Epithelial cell of esophagus (primary cell): ENCODE measurements around the gene IPO4.

Experiments
- DNase-seq: peaks from one replicate; pipeline ENCODE4 v3.0.0; 2010; ENCODE audit warnings: low read depth
- H3K4me3 ChIP-seq: 2 replicates; pipeline ENCODE4 v1.5.1; 2011; ENCODE audit warnings: mild to moderate bottlenecking, low read length, control low read depth
- TF ChIP-seq, protein P1 (sequence below): IDR thresholded peaks from 2 replicates; pipeline ENCODE4 v1.5.1; 2011; ENCODE audit warnings: low read depth, mild to moderate bottlenecking, low read length, control low read depth, inconsistent platforms; ENCODE audit not compliant: insufficient read depth; ENCODE audit errors: missing control alignments

Gene IPO4

DNA sequence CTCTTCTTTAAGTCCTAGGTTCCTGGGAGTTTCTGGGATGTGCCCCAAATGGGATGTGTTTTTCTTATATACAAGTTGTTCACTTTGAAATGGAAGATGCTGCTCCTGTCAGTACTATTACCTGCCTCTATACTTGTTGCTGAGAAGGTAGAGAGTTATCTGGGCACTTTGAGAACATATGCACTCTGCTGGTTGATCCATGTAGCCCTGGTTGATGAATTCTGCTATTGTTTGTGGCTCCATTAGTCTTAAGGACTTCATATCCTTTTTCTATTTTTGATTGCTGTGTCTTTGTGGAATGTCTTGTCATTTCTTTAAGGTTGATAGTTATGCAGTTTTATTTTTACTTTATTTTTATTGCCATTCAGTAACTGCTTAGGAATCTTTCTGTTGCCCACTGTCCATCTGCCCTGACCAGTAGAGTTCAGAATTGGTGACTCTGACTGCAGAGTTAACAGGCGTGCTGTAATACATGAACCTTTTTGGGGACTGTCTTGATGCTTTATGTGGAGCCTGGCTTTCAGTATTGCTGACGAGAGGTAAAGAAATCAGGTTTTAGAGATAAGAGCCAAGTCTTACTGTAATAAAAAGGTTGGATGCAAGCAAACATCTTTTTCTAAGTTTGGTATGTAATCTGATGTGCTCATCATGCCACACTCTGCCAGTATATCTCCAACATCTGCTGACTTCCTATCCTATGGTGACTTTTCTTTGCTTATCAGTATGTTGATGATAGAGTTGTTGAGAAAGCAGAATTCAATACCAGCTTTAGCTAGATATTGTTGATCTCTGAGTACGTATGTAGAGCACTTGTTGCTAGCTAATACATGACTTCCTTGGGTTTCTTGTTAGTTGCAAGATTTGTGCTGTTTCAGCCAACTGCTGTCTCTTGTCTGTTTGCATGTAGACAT lies 45.7 kb upstream of the IPO4 start:
- TF ChIP-seq, protein P1, sequence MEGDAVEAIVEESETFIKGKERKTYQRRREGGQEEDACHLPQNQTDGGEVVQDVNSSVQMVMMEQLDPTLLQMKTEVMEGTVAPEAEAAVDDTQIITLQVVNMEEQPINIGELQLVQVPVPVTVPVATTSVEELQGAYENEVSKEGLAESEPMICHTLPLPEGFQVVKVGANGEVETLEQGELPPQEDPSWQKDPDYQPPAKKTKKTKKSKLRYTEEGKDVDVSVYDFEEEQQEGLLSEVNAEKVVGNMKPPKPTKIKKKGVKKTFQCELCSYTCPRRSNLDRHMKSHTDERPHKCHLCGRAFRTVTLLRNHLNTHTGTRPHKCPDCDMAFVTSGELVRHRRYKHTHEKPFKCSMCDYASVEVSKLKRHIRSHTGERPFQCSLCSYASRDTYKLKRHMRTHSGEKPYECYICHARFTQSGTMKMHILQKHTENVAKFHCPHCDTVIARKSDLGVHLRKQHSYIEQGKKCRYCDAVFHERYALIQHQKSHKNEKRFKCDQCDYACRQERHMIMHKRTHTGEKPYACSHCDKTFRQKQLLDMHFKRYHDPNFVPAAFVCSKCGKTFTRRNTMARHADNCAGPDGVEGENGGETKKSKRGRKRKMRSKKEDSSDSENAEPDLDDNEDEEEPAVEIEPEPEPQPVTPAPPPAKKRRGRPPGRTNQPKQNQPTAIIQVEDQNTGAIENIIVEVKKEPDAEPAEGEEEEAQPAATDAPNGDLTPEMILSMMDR = no peak
- H3K4me3 ChIP-seq = no peak overlapping the region
- no peak for DNase-seq

DNA sequence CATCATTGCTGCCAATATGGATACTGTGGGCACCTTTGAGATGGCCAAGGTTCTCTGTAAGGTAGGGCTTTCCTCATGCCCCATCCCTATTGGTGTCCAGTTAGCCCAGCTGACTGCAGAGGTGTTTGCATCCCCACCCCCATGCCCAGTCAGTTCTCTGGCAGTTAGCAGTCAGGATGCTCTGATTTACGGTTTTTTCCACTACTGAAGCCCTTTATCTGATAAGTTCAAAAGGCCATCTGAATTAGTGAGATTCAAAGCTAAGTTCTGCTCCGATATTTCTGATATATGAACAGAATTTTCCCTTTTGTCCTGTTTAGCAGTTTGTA lies 44.9 kb upstream of the IPO4 start:
- TF ChIP-seq, protein P1 = no peak
- DNase-seq = no peak
- H3K4me3 ChIP-seq = peak overlapping the region; percentile 95

GRCh38 chr14:24232645-24233537 lies 44.3 kb upstream of the IPO4 start, which contains the start of gene GMPR2:
Gene GMPR2 (plus strand): TSS chr14:24232929. CDS start chr14:24233254, 325 bp downstream.
- DNase-seq = no peak
- peak within 1 kb of the TSS; percentile 95 for H3K4me3 ChIP-seq
- TF ChIP-seq, protein P1 = no peak

DNA sequence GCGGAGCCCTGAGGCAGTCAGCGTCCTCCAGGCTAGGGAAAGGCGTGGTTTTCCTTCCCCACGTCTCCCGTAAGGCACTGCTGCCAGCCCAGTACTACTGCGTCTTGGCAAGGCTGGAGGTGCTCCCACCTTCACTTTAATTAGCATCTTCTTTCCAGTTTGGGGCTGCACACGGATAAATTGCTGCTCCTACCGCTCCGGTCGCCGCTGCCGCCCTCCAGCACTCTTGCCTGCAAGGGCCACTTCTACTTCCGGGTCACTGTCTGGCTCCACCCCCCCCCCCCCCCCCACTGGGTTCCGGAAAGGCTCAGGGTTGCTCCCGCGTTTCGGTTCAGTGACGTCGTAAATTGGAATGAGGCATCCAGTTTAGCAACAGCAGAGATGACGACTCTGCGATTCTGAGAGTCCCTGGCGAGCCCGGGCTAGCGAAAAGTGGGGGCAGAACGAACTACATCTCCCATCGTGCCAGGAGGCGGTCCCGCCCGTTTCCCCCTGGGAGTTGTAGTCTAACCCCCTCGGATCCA lies 43.6 kb upstream of the IPO4 start, which contains the start of gene NEDD8:
NEDD8 (minus strand) TSS at position 247 of the 524 bp plus-strand sequence; CDS start at position 147, 100 bp downstream.
- H3K4me3 ChIP-seq = peak within 1 kb of the TSS; percentile 95
- DNase-seq = peak; percentile 99
- TF ChIP-seq, protein P1 = no peak

DNA sequence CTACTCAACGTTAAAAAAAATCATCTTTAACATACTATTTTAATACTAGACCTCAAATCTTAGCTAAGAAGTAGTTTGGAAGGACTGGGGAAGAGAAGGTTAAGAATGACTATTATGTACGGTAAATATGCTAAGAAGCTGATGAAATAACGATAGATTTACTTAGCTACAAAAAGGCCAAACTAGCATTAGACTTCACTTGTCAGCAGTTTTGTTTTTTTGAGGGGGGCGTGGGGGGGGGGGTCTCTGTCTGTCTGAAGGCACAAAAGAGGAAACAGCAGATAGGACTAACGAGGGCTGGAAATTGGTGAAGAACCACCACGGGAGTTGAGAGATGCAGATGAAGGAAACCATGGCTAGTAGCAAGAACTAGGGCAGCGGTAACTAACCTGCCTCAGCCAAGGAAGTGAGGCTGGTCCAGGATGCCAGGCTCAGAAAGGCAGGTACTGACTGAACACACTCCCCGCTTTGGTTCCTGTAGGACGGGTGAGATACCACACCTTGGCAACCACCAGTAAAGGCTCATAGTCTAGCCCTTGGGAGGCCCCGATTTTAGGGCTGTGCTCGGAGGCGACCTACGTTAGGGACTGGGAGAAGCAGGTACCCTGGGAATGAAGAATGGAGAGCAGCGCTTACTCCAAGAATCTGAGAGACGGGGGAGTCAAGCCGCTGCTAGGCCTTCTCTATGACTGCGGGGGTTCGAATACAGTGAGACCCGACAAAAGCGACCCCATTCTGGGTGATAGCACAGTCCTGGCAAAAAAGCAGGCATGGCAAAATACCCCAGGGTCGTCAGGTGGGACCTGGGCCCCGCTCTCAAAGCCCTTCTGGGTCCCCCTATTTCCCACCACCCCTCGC lies 42.9 kb upstream of the IPO4 start:
- peak; percentile 55 for DNase-seq

More for the DNA sequence above, 42.9 kb upstream of the IPO4 start:
- peak overlapping the region; percentile 95 for H3K4me3 ChIP-seq
- TF ChIP-seq, protein P1 = no peak
